HepG2 (cell line): ENCODE data around the gene SRGAP2B.
"Not testable (repeated sequence)": the region's sequence is repeated elsewhere in the genome, so short reads cannot be mapped to it uniquely, and the experiment has no call there.

Experiments
- IRF2 ChIP-seq: IDR thresholded peaks from 2 replicates; pipeline ENCODE4 v1.6.1; 2018; ENCODE audit warnings: missing genetic modification reagents, missing compliant biosample characterization
- MAFF ChIP-seq: IDR thresholded peaks from 2 replicates; pipeline ENCODE4 v1.6.1; 2011; ENCODE audit warnings: low read depth, low read length, improper control_type of control experiment
- POLR2AphosphoS5 ChIP-seq: IDR thresholded peaks from 2 replicates; pipeline ENCODE4 v1.6.1; 2012; ENCODE audit warnings: low read depth, low read length
- ZBTB40 ChIP-seq, 2 experiments: fragments of 450-650 bp in 1 of 2; sonication (generic) in 1 of 2; formaldehyde crosslinking in 1 of 2; IDR thresholded peaks; 2 replicates each; pipeline versions ENCODE4 v1.6.1 to v1.8.0; 2016 to 2022; ENCODE audit warnings: antibody characterized with exemption in 1 of 2, mild to moderate bottlenecking in 1 of 2, missing genetic modification reagents in 1 of 2
- ZSCAN25 ChIP-seq: sonication (generic); formaldehyde crosslinking; IDR thresholded peaks from 2 replicates; pipeline ENCODE4 v1.8.0; 2022; ENCODE audit warnings: mild to moderate bottlenecking, missing genetic modification reagents
- TF ChIP-seq, protein P1 (sequence below): sonication (generic); formaldehyde crosslinking; IDR thresholded peaks from 2 replicates; pipeline ENCODE4 v1.4.0; 2020; ENCODE audit warnings: mild to moderate bottlenecking, missing genetic modification reagents

DNA sequence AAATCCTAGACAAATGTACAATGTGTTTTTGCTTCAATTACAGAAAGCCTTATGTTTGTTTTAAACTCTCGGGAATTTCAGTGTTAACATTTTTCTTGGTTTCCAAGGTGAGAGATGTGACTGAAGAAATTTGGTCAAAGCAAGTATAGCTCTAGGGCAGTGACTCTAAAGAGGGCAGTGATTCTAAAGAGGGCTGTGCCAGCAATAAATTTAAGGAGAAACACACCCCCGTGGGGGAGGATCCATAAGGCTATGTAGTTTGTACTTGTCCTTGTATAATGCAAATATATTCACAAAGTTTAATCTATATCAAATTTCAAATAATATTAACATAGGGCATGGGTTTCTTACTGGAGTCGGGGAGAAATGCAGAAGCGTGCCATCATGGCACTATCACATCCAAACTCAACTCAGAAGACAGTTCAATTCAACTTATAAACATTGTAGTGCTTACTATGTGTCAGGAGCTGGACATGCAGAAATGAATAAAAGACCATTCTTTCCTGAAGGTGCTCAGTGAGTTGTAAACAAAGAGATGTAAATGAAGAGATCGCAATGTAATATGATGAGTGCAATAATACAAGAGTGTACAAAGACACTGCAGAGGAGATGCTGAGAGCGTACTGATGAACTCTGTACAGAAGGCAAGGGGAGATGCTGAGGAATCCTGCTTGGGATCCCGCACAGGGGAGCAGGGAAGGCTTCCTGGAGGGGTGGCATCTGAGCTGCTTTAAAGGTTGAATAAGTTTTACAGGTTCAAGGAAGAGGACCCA, 12.5 kb downstream of the SRGAP2B start:
- TF ChIP-seq, protein P1, sequence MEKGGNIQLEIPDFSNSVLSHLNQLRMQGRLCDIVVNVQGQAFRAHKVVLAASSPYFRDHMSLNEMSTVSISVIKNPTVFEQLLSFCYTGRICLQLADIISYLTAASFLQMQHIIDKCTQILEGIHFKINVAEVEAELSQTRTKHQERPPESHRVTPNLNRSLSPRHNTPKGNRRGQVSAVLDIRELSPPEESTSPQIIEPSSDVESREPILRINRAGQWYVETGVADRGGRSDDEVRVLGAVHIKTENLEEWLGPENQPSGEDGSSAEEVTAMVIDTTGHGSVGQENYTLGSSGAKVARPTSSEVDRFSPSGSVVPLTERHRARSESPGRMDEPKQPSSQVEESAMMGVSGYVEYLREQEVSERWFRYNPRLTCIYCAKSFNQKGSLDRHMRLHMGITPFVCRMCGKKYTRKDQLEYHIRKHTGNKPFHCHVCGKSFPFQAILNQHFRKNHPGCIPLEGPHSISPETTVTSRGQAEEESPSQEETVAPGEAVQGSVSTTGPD (CRISPR knock-in tag), result not testable (repeated sequence)
- not testable (repeated sequence) for TF ChIP-seq POLR2AphosphoS5; IRF2 (CRISPR knock-in tag); ZBTB40 (IDR thresholded peaks at IDR 0.05); ZBTB40 (CRISPR knock-in tag; IDR thresholded peaks at IDR 0.05); MAFF; ZSCAN25
